NCI-H2196 treated with DMSO at 0.1 percent for 48 hours (cell line): ENCODE measurements around the gene RNF121.

Source experiments
- DNase-seq: peaks from one replicate; lab custom pipeline; 2025; ENCODE audit not compliant: unreplicated experiment; lab: John Stamatoyannopoulos, UW

Gene RNF121

DNA sequence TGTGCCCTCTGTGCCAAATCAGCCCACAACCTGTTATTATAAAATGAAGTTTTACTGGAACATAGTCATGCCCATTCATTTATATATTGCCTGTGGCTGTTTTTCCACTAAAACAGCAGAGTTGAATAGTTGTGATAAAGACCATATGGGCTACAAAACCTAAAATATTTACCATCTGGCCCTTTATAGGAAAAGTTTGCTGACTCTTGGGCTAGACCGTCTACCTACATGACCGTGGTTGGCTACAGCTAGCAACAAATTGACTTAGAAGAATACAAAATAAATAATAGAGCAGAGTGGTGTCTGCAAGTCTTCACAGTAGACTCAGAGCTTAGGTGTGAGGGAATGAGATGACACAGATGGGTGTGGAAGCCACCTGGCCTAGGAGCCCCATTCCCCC lies 58.7 kb downstream of the RNF121 start:
- DNase-seq, result no peak

DNA sequence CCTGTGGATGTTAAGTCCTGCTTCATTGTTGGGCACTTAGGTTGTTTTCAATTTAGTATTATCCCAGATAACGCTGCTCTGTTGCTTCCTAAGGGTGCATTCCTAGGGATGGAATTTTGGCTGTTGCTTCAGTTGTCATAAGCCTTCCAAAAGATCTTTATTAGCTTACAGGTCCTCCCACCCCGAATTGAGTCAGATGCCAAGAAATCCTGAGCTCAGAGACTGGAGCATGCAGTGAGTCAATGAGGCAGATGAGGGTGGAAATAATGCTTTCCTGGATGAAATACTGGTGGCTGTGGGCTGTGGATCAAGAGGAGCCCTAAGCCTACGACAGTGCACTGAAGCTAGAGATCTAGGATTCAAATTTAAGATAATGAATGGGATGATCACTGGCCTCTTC lies 59.2 kb downstream of the RNF121 start:
- DNase-seq, result no peak

GRCh38 chr11:71990701-71991100 lies 61.9 kb downstream of the RNF121 start:
- DNase-seq, result no peak

DNA sequence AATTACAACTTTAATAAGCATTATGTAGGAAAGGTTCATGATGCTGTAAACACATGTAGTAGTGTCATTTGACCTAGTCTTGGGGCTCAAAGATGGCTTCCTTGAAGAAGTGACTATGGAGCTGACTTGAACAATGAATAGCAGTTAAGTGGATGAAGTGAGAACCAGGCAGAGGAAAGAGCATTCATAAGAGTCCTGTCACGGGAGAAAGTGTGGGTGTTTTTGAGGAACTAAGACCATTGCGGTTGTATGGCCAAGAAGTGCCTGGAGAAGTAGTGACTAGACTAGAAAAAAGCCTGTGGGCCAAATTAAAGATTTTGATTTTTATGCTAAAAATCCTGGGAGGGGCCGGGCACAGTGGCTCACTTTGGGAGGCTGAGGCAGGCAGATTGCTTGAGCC lies 62.6 kb downstream of the RNF121 start:
- DNase-seq, result no peak

DNA sequence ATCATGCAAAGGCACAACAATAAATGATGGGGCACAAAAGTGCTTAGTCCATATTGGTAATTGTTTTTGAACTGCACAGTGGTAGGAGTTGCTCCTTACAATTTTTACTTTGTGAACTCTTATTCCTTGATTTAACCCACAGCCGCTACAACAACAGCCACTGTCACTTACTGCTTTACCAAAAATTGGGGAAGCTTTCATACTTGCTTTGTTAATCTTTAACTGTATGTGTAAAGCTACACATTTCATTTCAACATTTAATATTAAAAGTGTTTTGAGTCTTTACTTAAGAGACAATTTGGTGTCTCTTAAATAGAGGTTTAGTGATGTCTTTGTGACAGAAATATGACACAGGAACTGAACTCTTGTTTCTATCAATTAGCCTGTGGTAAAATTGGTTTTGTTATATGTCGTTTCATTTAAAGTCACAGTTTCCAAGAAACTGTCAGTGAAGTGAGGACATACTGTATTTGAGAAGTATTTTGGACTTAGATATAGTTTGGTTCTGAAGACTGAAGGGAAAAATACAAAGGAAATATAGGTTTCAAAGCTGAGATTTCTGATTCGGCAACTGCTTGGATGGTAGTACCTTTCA lies 63.4 kb downstream of the RNF121 start:
- no peak for DNase-seq

DNA sequence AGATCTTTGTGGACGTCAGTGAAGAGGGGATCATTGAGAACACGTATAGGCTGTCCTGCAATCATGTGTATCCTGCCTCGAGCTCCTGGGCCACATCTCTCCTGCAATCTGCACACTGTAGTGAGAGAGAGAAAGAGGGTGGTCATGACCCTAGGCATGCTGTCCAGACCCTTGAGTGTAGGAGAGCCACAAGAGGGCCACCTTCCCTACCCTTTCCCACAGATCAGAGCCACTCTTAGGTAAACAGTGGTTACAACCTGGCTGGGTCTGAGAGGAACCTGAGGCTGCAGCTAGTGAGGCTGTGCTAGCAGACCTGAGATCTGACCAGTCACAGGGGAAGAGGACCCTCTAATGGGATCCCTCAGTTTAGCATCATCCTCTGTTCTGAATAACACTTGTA lies 65.9 kb downstream of the RNF121 start:
- DNase-seq, result no peak

GRCh38 chr11:71995726-71996291 lies 67.0 kb downstream of the RNF121 start:
- DNase-seq, result no peak

DNA sequence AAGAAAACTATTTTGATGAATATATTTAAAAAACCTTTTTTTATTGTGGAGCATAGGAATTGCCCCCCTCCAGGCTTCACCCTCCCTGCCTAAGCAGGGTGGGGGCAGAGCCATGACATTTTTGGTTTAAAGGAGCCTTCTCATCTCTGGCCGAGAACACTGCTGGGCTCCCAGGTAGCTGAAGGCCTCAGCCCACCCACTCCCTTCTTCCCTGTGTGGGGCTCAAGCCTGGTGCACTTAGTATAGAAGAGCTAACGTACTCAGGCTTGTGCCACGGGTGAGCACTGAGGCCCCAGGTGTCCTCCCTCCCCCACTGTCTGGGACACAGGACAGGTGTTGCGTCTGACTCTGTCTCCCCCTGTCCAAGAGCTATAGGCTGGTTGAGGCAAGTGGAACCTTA lies 67.7 kb downstream of the RNF121 start:
- DNase-seq, result no peak

DNA sequence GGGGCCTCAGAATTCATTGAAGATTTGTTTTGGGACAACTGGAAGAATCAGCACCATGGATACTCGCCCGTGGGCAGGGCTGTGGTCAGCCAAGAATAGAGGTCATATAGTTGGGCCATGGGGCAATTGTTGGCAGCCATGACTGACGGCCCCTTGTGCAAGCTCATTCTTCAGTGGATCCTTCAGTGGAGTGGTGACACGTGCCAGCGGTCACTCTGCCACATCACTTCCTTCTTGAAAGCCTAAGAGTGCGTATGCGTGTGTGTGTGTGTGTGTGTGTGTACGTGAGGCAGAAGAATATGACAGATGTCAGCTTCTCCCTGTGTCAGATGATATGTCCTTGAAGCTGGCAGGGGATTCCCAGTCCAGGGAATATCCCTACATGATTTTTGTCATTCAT lies 68.1 kb downstream of the RNF121 start:
- no peak for DNase-seq

DNA sequence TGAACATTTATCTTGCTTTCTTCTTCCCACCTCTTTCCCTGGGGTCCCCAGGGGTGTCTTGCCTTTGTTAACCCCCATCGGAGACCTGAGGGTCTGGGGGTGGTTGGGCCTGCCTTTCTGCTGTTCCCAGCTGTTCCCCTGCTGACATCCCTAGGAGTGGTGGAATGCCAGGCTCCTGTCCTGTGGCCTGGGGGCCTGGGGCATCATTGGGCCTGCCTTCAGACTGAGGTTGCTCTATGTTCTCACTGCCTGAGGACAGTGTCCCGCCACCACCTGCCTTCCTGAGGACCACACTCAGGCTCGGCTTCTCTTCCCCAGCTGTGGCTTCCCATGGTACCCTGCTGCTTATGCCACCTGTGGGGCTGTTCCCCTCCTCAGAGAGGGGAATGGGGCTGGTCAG lies 68.7 kb downstream of the RNF121 start:
- no peak for DNase-seq

GRCh38 chr11:71998061-71998460 lies 69.2 kb downstream of the RNF121 start:
- DNase-seq, result no peak

DNA sequence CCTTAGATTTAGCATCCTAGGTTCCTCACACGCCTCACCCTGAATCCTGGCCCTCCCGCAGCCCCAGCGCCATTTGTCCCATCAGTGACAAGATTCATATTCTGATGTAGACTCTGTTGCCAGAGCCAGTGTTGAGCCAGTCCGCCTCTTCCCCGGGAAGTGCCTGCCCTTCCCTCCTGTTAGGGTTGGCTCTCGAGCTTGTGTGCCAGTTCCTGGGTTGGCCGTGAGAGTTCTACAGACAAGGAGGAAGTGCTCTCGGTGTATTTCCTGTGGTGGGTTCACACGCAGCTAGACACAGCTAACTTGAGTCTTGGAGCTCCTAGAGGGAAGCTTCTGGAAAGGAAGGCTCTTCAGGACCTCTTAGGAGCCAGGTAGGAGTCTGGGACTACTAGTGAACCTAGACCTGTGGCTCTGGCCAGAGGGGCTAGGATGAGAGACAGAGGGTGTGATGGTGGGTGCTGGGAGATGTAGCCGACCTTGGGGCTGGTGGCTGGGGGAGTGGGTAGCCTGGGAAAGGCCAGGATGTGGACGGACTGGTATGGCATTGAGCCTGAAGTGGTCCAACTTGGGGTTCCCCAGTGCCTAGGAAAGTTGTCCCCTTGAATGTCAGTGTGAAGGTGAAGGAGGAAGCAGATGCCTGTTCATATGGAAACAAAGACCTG lies 69.9 kb downstream of the RNF121 start, which contains the start of gene IL18BP:
Gene IL18BP (plus strand): TSS at position 261 of the 662 bp plus-strand sequence. CDS start 1,076 bp downstream, outside the sequence.
- DNase-seq, result no peak

GRCh38 chr11:71999362-71999761 lies 70.5 kb downstream of the RNF121 start:
- DNase-seq, result no peak

DNA sequence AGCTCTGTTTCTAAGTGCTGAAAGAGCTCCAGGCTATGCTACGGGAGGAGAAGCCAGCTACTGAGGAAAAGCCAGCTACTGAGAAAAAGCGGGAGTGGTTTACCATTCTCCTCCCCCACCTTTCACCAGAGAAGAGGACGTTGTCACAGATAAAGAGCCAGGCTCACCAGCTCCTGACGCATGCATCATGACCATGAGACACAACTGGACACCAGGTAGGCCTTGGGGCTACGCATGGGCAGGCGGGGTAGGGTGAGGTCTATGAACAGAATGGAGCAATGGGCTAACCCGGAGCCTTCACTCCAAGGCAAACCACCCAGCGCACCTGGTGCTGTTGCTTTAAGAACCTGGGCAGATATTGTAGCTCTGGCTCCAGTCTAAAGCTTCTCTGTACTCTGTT lies 71.0 kb downstream of the RNF121 start:
- DNase-seq, result no peak

DNA sequence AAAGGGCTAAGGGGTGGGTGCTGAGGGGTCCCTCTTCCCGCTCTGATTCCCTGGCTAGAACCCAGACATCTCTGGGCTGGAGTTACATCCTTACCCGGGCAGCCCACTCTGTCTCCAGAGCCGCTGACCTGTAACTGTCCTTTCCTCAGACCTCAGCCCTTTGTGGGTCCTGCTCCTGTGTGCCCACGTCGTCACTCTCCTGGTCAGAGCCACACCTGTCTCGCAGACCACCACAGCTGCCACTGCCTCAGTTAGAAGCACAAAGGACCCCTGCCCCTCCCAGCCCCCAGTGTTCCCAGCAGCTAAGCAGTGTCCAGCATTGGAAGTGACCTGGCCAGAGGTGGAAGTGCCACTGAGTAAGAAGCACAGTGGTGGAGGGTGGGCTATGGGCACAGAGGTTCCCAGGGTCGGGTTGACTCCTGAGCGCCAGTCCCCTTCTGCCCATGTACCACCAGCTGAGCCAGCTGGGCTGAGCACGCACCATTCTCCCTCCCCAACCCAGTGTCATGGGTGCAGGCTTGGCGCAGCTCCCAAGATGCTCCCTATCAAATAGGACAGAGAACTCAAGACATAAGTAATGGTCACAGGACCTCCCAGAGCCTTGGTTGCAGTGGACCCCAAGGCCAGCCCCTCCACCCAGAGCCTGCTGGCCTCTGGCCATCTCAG lies 71.5 kb downstream of the RNF121 start:
- DNase-seq, result no peak

GRCh38 chr11:72001285-72001684 lies 72.4 kb downstream of the RNF121 start:
- no peak for DNase-seq

DNA sequence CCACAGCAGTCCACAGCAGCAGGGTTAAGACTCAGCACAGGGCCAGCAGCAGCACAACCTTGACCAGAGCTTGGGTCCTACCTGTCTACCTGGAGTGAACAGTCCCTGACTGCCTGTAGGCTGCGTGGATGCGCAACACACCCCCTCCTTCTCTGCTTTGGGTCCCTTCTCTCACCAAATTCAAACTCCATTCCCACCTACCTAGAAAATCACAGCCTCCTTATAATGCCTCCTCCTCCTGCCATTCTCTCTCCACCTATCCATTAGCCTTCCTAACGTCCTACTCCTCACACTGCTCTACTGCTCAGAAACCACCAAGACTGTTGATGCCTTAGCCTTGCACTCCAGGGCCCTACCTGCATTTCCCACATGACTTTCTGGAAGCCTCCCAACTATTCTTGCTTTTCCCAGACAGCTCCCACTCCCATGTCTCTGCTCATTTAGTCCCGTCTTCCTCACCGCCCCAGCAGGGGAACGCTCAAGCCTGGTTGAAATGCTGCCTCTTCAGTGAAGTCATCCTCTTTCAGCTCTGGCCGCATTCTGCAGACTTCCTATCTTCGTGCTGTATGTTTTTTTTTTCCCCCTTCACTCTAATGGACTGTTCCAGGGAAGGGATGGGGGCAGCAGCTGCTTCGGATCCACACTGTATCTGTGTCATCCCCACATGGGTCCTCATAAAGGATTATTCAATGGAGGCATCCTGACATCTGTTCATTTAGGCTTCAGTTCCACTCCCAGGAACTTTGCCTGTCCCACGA lies 73.2 kb downstream of the RNF121 start:
- no peak for DNase-seq

GRCh38 chr11:72002841-72003775 lies 74.3 kb downstream of the RNF121 start:
- DNase-seq, result no peak

DNA sequence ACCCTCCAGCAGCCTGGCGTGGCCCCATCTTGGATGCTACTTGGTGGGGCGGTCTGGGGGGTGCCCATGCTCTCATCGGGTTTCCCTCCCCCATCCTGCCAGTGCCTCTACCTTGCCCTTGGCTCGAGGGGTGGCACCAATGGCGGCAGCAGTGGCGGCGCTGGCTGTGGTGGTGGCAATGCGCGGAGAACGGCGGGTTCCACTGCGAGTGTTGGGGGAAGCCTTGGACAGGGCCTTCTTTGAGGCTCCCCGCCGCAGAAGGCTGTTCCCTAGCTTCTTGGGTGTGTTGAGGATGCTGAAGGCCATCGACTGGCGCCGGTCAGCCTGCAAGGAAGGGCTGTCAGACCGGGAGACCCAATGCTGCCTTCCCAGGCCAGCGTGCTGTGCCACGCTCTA lies 74.9 kb downstream of the RNF121 start:
- no peak for DNase-seq
